Right kidney (tissue), 1 donor: Measurements from ENCODE around the gene CMIP.

Source experiments
- DNase-seq: peaks from one replicate; pipeline ENCODE4 v3.0.0-alpha.2; 2016

Gene CMIP

DNA sequence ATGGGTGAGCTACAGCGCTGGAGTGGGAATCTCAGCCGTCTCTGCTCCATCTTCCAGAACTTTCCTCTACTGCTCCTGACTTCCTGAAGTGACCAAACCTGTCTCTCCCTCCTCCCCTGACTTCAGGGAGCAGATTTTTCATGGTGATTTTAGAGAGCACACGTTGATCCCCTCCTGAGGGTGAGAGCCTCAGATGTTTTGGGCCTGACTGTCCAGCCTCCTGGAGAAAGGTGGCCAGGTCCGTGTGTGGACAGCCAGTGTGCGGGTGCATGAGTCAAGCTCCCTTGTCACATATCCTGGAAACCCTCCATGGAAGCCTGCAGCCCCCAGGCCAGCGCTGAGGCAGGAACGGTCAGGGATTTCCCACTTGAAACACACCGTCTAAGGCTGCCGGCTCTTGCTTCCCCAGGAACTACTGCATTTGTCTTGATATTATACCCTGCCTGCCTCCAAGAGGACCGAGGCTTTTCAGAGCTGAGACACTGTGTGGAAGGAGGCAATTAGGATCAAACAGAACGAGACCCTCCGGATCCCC lies 143.1 kb downstream of the CMIP start:
- DNase-seq: no peak

DNA sequence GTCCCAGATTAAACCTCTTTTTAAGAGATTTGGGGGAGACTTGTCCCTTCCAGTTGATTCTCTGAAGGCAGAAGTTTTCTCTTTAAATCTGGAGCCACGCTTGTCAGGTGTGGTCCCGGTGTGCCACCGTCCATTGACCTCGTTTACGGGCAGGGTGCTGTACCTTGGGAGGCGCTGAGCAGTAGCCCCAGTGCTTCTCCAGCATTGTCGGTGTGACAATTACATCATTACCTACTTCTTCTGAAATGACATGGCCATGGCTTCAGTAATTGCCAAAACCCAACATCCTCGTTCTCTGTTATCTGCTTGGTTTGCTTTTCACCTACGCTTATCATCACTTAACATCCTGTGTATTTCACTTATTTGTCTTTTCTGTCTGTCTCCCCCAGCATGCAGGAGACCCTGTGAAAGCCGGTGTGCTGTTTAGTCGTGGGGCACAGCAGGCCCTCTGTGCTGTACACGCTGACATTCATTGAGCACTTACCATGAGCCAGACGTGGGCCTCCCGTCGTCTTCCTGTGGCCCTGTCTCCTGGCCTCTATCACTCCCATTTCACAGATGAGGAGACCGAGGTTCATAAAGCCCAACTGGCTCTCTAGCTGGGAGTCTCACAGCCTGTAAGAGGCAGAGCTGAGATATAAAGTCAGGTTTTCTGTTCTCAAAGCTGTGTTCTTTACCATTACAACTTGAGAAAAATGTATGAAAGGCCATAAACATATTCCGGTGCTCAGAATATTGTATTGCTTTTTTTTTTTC lies 143.9 kb downstream of the CMIP start:
- DNase-seq: no peak

DNA sequence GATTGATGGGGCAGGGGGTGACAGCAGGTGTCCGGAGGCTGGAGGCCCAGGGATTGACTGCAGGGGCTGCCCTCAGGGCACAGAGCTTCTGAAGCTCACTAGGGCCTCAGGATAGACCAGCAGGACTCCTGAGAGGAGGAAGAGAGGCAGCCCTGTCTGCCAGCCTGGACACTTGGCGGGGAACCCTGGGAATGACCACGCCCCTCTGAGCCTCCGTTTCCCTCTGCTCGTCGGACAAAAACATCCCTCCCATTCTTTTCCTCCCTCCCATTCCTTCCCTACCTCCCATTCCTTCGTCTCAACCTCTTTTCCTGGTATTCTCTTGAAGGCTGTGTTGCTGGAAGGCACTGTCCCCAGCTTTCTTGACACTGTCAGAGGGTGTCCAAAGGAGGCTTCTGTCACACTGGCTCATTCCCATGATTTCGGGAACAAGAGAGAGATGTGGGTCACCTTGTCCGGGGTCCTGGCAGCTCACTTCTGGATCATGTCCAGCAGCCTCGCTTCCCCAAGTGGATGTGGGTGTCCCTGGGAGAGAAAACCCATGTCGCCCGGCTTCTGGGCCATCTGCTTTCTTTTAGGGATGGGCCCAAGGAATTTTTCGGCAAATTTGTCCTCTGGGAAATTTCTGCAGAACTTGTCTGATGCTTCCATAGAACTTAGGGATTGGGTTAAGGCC lies 145.5 kb downstream of the CMIP start:
- no peak for DNase-seq

- DNase-seq: no peak
Measured at GRCh38 chr16:81590714-81591544, 146.3 kb downstream of the CMIP start.

DNA sequence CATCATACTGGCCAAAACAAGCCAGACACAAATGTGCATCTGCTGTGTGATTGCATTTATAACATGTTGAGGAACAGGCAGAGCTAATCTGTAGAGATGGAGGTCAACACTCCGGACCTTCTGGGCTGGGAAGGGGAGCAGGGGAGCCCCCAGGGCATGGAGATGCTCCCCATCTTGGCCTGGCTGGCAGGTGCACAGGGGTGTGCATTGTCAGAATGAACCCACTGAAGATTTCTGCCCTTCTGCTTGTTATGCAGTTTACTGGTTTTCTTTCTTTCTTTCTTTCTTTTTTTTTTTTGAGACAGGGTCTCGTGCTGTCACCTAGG lies 146.9 kb downstream of the CMIP start:
- DNase-seq: no peak

- DNase-seq: no peak
Measured at GRCh38 chr16:81592353-81592866, 147.8 kb downstream of the CMIP start.

GRCh38 chr16:81593481-81593880 lies 148.9 kb downstream of the CMIP start:
- DNase-seq: no peak

GRCh38 chr16:81595629-81596292 lies 151.2 kb downstream of the CMIP start:
- no peak for DNase-seq

DNA sequence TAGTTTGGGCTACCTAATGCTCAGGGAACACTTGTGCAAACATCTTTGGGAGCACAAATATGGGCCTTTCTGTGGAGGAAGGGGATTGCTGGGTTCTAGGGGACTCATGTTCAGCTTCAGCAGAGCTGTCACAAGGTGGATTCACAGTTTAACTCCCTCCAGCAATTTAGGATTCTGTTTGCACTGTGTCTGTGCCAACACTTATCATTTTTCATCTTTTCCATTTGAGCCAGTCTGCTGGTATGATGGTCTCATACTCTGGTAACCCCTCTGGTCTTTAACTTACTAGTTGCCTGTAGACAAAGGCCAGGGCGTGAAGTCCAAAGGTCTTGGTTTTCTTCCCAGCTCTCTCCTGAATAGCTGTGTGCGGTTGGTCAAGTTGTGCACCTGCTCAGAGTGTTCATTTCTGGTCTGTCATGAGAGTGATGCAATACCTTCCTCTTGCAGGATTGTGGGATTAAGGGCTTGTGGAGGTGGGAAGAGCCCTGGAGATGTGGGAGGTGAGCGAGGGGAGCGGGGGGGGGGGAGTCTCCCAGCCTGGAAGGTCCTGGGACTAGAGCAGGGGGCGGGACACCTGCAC lies 152.6 kb downstream of the CMIP start:
- DNase-seq: no peak

- DNase-seq: no peak
Measured at GRCh38 chr16:81598083-81598482, 153.5 kb downstream of the CMIP start.

- DNase-seq: no peak
Measured at GRCh38 chr16:81599034-81599744, 154.6 kb downstream of the CMIP start.

GRCh38 chr16:81600275-81600674 lies 155.7 kb downstream of the CMIP start:
- no peak for DNase-seq

DNA sequence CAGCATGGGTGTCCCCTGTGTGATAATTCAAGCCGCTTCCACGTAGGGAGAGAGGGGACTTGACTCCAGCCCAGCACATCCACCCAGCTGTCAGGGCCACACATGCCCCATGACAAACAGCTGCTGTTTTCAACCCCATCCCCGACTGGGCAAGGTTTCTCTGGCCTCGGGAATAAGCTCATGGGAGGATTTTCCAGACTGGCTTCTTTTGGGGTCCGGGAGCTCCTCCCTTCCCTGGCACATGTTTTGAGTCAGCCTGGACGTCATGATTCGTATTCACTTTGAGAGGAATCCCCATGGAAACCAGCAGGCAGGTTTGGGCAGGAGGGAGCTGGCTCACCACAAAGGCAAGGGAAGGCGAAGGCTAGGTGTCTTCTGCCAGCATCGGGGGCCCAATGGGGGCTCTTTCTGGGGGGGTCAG lies 156.4 kb downstream of the CMIP start:
- no peak for DNase-seq

GRCh38 chr16:81601601-81602255 lies 157.1 kb downstream of the CMIP start:
- no peak for DNase-seq

DNA sequence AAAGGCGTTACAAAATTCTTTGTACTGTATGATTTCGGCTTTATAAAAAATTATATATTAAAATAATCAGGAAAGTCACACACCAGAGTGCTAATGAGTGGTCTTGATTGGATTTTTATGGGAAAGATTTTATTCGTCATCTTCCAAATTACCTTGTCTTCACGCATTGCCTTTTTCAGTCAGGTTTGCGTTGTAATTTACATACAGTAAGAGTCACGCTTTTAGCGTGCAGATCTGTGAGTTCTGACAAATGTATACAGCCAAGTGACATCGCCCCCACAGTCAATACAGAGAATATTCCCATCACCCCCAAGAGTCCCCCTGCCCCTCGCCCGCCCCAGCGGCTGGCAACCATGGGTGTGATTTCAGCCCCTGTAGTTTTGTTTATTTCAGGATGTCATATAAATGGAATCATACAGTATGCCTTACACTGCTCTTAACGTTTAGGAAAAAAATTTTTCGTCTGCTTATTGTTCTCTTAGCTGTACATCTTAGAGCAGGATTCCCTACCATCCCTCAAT lies 157.7 kb downstream of the CMIP start:
- DNase-seq: no peak

DNA sequence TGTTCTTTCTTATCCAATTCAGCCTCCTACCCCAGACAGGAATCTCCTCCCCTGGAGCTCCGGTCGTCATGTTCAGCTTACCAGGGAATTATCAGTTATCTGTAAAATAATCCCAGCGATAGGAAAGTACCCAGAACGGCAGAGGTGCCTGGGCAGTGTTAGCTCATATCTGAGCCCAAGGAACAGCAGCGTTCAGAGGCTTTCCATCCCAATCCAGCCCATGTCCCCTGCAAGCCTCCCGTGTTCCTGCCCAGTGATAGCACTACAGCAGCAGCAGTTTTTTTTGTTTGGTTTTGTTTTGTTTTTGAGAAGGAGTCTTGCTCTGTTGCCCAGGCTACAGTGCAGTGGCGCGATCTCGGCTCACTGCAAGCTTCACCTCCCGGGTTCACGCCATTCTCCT lies 158.2 kb downstream of the CMIP start:
- DNase-seq: no peak

DNA sequence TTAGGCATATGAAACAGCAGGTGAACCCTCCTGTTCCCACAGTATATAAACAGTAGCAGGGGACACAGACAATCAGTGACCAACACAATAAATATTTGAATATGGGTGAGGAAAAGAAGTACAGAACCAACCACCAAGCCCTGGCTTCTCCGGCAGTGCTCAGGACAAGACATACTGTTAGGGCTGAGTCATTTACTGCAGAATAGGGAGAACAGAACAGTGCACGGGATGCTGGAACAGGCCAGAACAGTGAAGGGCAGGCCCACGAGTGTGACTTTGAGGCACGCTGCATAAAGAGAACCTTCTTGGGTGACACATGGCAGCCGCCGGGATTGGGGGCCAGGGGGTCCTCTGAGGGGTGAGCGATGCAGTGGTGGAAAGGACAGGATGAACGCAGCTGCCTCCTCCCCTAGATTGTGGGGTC lies 160.4 kb downstream of the CMIP start:
- no peak for DNase-seq

DNA sequence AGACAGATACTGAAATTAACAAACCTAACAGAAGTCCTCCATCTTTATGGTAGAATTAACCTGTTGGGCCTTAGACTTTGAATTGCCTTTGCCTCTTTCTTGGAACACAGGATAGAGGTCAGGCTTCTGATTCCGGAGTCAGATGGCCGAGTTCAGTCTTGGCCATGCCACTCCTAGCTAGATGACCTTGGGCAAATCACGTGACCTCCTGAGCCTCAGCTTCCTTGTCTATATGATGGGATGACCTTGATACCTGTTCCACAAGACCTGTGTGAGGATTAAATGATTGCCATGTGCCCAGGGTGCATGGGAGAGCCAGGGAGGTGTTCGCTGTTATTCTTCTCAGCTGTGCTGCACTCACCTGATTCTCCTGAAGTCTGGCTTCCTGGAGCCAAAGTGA lies 161.4 kb downstream of the CMIP start:
- no peak for DNase-seq

GRCh38 chr16:81607006-81607405 lies 162.4 kb downstream of the CMIP start:
- no peak for DNase-seq

DNA sequence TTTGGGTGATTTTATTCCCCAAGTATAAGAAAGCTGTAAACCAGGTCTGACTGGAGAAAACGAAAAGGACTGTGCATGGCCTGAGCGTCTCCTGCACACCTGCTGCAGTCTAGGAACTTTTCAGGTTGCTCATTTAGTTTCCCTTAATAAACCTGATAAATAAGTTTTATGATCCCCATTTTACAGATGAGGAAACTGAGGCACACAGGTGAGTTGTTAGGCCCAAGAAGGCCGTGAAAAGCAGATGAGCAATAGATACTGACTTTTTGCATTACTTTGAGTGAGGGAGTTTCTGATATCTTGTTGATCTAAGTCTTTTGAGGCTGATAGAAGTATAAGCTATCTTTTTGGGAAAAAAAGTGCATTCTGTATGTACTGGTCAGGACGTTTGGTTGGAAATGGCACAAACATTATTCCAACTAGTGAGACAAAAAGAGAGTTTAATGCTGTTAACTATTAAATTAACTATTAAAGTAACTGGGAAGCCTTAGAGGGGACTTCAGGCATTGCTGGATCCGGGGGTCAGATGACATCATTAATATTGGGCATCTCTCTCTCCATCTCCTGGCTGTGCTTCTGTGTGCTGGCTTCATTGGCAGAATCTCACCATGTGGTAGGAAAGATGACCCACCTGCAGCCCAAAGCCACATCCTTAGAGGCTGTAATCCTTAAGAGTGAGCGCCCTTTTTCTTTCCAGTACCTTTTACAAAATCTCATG lies 163.4 kb downstream of the CMIP start:
- DNase-seq: no peak
